ENCODE data around the gene ILF3.

Gene ILF3

GRCh38 chr19:10694706-10695307, 40.7 kb downstream of the ILF3 start:
- DNase-seq (ENCODE audit: low read depth in 2 of 3, low spot score in 2 of 3): no peak

GRCh38 chr19:10695401-10696398, 41.6 kb downstream of the ILF3 start:
- DNase-seq (ENCODE audit: low read depth in 2 of 3, low spot score in 2 of 3): peak; percentile 59 to 81 (median 68)

- DNase-seq (ENCODE audit: low read depth in 2 of 3, low spot score in 2 of 3): peak in 2 of 3 experiments; percentile 47 to 50
Measured at GRCh38 chr19:10699650-10700335, 45.6 kb downstream of the ILF3 start.

GRCh38 chr19:10701955-10702525, 47.9 kb downstream of the ILF3 start:
- DNase-seq (ENCODE audit: low read depth in 2 of 3, low spot score in 2 of 3): no peak

- no peak for DNase-seq (ENCODE audit: low read depth in 2 of 3, low spot score in 2 of 3)
Measured at GRCh38 chr19:10706990-10707389, 52.8 kb downstream of the ILF3 start.

- no peak for DNase-seq (ENCODE audit: low read depth in 2 of 3, low spot score in 2 of 3)
Measured at GRCh38 chr19:10707440-10707839, 53.3 kb downstream of the ILF3 start.

GRCh38 chr19:10708291-10708690, 54.1 kb downstream of the ILF3 start:
- no peak for DNase-seq (ENCODE audit: low read depth in 2 of 3, low spot score in 2 of 3)

- DNase-seq (ENCODE audit: low read depth in 2 of 3, low spot score in 2 of 3): no peak
Measured at GRCh38 chr19:10712045-10712444, 57.9 kb downstream of the ILF3 start.

GRCh38 chr19:10712754-10713153, 58.6 kb downstream of the ILF3 start:
- DNase-seq (ENCODE audit: low read depth in 2 of 3, low spot score in 2 of 3): no peak

- DNase-seq (ENCODE audit: low read depth in 2 of 3, low spot score in 2 of 3): no peak
Measured at GRCh38 chr19:10713317-10713716, 59.2 kb downstream of the ILF3 start.

- DNase-seq (ENCODE audit: low read depth in 2 of 3, low spot score in 2 of 3): no peak
Measured at GRCh38 chr19:10717054-10717355, 62.9 kb downstream of the ILF3 start.

GRCh38 chr19:10717356-10718204, 63.4 kb downstream of the ILF3 start, which contains the start of gene DNM2:
Gene DNM2 (plus strand): TSS chr19:10718079. CDS start chr19:10718243, 164 bp downstream.
- DNase-seq (ENCODE audit: low read depth in 2 of 3, low spot score in 2 of 3): peak; percentile 93 to 97 (median 94)

GRCh38 chr19:10718205-10719196, 64.4 kb downstream of the ILF3 start:
- DNase-seq (ENCODE audit: low read depth in 2 of 3, low spot score in 2 of 3): peak in 2 of 3 experiments; percentile 23 to 31

- no peak for DNase-seq (ENCODE audit: low read depth in 2 of 3, low spot score in 2 of 3)
Measured at GRCh38 chr19:10719466-10719961, 65.4 kb downstream of the ILF3 start.

GRCh38 chr19:10720607-10721125, 66.5 kb downstream of the ILF3 start:
- DNase-seq (ENCODE audit: low read depth in 2 of 3, low spot score in 2 of 3): no peak

GRCh38 chr19:10723591-10723990, 69.4 kb downstream of the ILF3 start:
- DNase-seq (ENCODE audit: low read depth in 2 of 3, low spot score in 2 of 3): no peak

- DNase-seq (ENCODE audit: low read depth in 2 of 3, low spot score in 2 of 3): no peak
Measured at GRCh38 chr19:10724573-10725071, 70.5 kb downstream of the ILF3 start.

GRCh38 chr19:10725415-10725814, 71.3 kb downstream of the ILF3 start:
- DNase-seq (ENCODE audit: low read depth in 2 of 3, low spot score in 2 of 3): no peak

- DNase-seq (ENCODE audit: low read depth in 2 of 3, low spot score in 2 of 3): no peak
Measured at GRCh38 chr19:10726268-10726667, 72.1 kb downstream of the ILF3 start.
